B cell (primary cell): ENCODE data around the gene GMIP. TPM values are rescaled to one million over a fixed set of nuclear protein-coding genes. Genes with fewer than 3 reads are reported as not detected.

Source experiments
- ATAC-seq: fragments of 200-7000 bp; cut with Tn5 transposase; one replicate; pipeline ENCODE4 v1.10.0; 2021; ENCODE audit warnings: low read depth, mild to moderate bottlenecking, moderate number of reproducible peaks, moderate library complexity
- CTCF ChIA-PET: fragments of 350-600 bp; sonication (Branson Sonifier 250); formaldehyde crosslinking; loops from one replicate; lab custom pipeline; 2021; ENCODE audit warnings: antibody characterized with exemption, inconsistent platforms; lab: Charles Lee
- POLR2A ChIA-PET: fragments of 350-600 bp; sonication (Branson Sonifier 250); formaldehyde crosslinking; loops from one replicate; lab custom pipeline; 2021; ENCODE audit warnings: antibody characterized with exemption; lab: Charles Lee
- DNase-seq: peaks from one replicate; pipeline ENCODE4 v3.0.0; 2013
- H2AFZ ChIP-seq: 2 replicates; pipeline ENCODE4 v1.6.1; 2012; ENCODE audit warnings: mild to moderate bottlenecking, low read depth, low read length; ENCODE audit not compliant: insufficient read depth, poor library complexity, severe bottlenecking
- H3K27ac ChIP-seq, 2 donors: 1 replicate in 1 of 2; 2 replicates in 1 of 2; pipeline ENCODE4 v1.5.1; 2012 to 2013; ENCODE audit warnings: low read length in 2 of 2, mild to moderate bottlenecking in 2 of 2, moderate library complexity in 1 of 2
- H3K27me3 ChIP-seq, 4 experiments: fragments of 200-600 bp in 1 of 4; sonication (generic) in 1 of 4; replicated peaks in 1 of 4; 1 replicate in 2 of 4; 2 replicates in 2 of 4; pipeline versions ENCODE4 v1.6.1 to v1.7.0; 2013 to 2016; ENCODE audit warnings: low read length in 3 of 4, mild to moderate bottlenecking in 2 of 4, mixed read lengths in 1 of 4, moderate library complexity in 1 of 4; ENCODE audit not compliant: insufficient read depth in 4 of 4, control insufficient read depth in 3 of 4; ENCODE audit errors: control extremely low read depth in 1 of 4
- H3K36me3 ChIP-seq, 2 experiments: replicated peaks in 1 of 2; 1 replicate in 1 of 2; 2 replicates in 1 of 2; pipeline versions ENCODE4 v1.6.1 to v1.7.1; 2013; ENCODE audit warnings: low read length in 1 of 2; ENCODE audit not compliant: insufficient read depth in 2 of 2, control insufficient read depth in 1 of 2; ENCODE audit errors: control extremely low read depth in 1 of 2, extremely low read depth in 1 of 2
- H3K4me1 ChIP-seq, 2 donors: fragments of 200-600 bp in 1 of 2; sonication (generic) in 1 of 2; 1 replicate in 1 of 2; 2 replicates in 1 of 2; pipeline versions ENCODE4 v1.5.1 to v1.6.1; 2013 to 2017; ENCODE audit warnings: low read length in 2 of 2; ENCODE audit not compliant: control insufficient read depth in 2 of 2, insufficient read depth in 2 of 2
- H3K4me2 ChIP-seq: replicated peaks from 2 replicates; pipeline ENCODE3; 2012; ENCODE audit warnings: mild to moderate bottlenecking, low read depth, low read length; ENCODE audit not compliant: poor library complexity, severe bottlenecking
- H3K4me3 ChIP-seq, 5 experiments: fragments of 200-600 bp in 1 of 5; sonication (generic) in 1 of 5; 1 replicate in 3 of 5; 2 replicates in 2 of 5; pipeline versions ENCODE4 v1.5.1 to v1.7.0; 2011 to 2016; ENCODE audit warnings: low read length in 4 of 5, mild to moderate bottlenecking in 4 of 5, low read depth in 2 of 5, control low read depth in 1 of 5, moderate library complexity in 1 of 5; ENCODE audit not compliant: insufficient read depth in 1 of 5; ENCODE audit errors: control extremely low read depth in 1 of 5, extremely low read depth in 1 of 5
- H3K79me2 ChIP-seq: fragments of 200-600 bp; sonication (generic); one replicate; pipeline ENCODE4 v1.6.0; 2016; ENCODE audit warnings: low read length; ENCODE audit not compliant: control insufficient read depth, insufficient read depth
- H3K9ac ChIP-seq: fragments of 200-600 bp; sonication (generic); 2 replicates; pipeline ENCODE4 v1.6.1; 2017; ENCODE audit warnings: mild to moderate bottlenecking, low read length, moderate library complexity
- H3K9me3 ChIP-seq, 3 donors: one replicate each; pipeline versions ENCODE4 v1.6.1 to v1.7.1; 2013; ENCODE audit warnings: low read length in 2 of 3; ENCODE audit not compliant: control insufficient read depth in 2 of 3, insufficient read depth in 1 of 3; ENCODE audit errors: control extremely low read depth in 1 of 3
- H4K20me1 ChIP-seq: 2 replicates; pipeline ENCODE4 v1.6.0; 2012; ENCODE audit warnings: mild to moderate bottlenecking, low read length; ENCODE audit not compliant: insufficient read depth, control insufficient read depth, poor library complexity, severe bottlenecking
- H3K27ac Mint-ChIP-seq: one replicate; pipeline ENCODE4 v1.8.0; 2021; ENCODE audit warnings: mixed read lengths
- H3K27me3 Mint-ChIP-seq: one replicate; pipeline ENCODE4 v1.8.0; 2021; ENCODE audit warnings: mixed read lengths
- H3K4me1 Mint-ChIP-seq: one replicate; pipeline ENCODE4 v1.8.0; 2021; ENCODE audit warnings: mixed read lengths
- H3K4me3 Mint-ChIP-seq: one replicate; pipeline ENCODE4 v1.8.0; 2021; ENCODE audit warnings: mixed read lengths
- H3K9me3 Mint-ChIP-seq: one replicate; pipeline ENCODE4 v1.8.0; 2022; ENCODE audit warnings: mixed read lengths; ENCODE audit not compliant: insufficient read depth
- CTCF ChIP-seq: fragments of 200-600 bp; IDR thresholded peaks from one replicate; pipeline ENCODE4 v1.8.0; 2022; ENCODE audit warnings: antibody characterized with exemption, mild to moderate bottlenecking
- EZH2 ChIP-seq: IDR thresholded peaks from 2 replicates; pipeline ENCODE4 v1.6.1; 2012; ENCODE audit warnings: borderline replicate concordance, low read depth, mild to moderate bottlenecking, moderate library complexity, low read length; ENCODE audit not compliant: insufficient read depth, poor library complexity, severe bottlenecking
- WGBS: methylation state at CpG from one replicate; pipeline ENCODE4 v1.1.5; 2013; ENCODE audit warnings: missing lambda C conversion rate; ENCODE audit not compliant: insufficient coverage; 5-methylcytosine and 5-hydroxymethylcytosine counted together
- intact Hi-C: fragments of 100-400 bp; cut with micrococcal nuclease; formaldehyde crosslinking; loops from one replicate; pipeline ENCODE4 v1.10.0; 2022
- polyA plus RNA-seq: library from polyadenylated mRNA; depleted of rRNA; stranded (reverse); fragments of >200 nt; gene quantifications from 2 replicates; pipeline ENCODE4 v1.2.3, GENCODE V29; 2012
- total RNA-seq, 2 donors: library from RNA; stranded (reverse); fragments of 120-200 nt in 1 of 2; gene quantifications; 1 replicate in 1 of 2; 2 replicates in 1 of 2; pipeline versions ENCODE4 v1.2.3 to v1.2.4, GENCODE V29; 2013 to 2022

GMIP gene
- total and polyA plus RNA-seq, 2 donors (not counting 1 experiment from before 2014, with no cell fraction given): 57.0 to 112 TPM

- H3K27ac ChIP-seq: peak overlapping the region in 1 of 2 donors; percentile 19
- H3K9ac ChIP-seq: no peak overlapping the region
- H3K79me2 ChIP-seq: peaks cover 6% of the 10 kb centered on the region
- H3K9me3 ChIP-seq: peaks cover 0 to 2% (median 0%) of the 10 kb centered on the region in 3 donors
- ATAC-seq: no peak
- H4K20me1 ChIP-seq: peaks cover 16% of the 10 kb centered on the region
- 93% methylated on average over 10 of the region's 11 CpGs for WGBS
- H3K9me3 Mint-ChIP-seq: no peaks in the 10 kb centered on the region
- DNase-seq: no peak
- peaks cover 0 to 42% of the 10 kb centered on the region in 2 experiments for H3K36me3 ChIP-seq
- CTCF ChIA-PET: no interaction called here
- intact Hi-C loops: no loop called here
- H3K4me1 Mint-ChIP-seq: peaks cover 22% of the 10 kb centered on the region
- no peak overlapping the region for H3K4me3 Mint-ChIP-seq
- no peak overlapping the region for H2AFZ ChIP-seq
- H3K4me1 ChIP-seq: peaks cover 7 to 19% of the 10 kb centered on the region in 2 donors
- H3K27me3 ChIP-seq: no peaks in the 10 kb centered on the region
- TF ChIP-seq CTCF (no peak), EZH2 (no peak)
- H3K27ac Mint-ChIP-seq: no peak overlapping the region
- POLR2A ChIA-PET: no interaction called here
- no peak overlapping the region for H3K4me3 ChIP-seq
- H3K4me2 ChIP-seq: no peak overlapping the region
- H3K27me3 Mint-ChIP-seq: no peaks in the 10 kb centered on the region
Observed at GRCh38 chr19:19630062-19630414, 13.4 kb downstream of the GMIP start.

GRCh38 chr19:19628501-19629134, 14.8 kb downstream of the GMIP start:
- Histone ChIP-seq H4K20me1 (peaks cover 2% of the 10 kb centered on the region), H3K79me2 (no peaks in the 10 kb centered on the region), H2AFZ (peak overlapping the region; percentile 76), H3K4me1 (peaks cover 7 to 15% of the 10 kb centered on the region in 2 donors), H3K36me3 (peaks cover 0 to 28% of the 10 kb centered on the region in 2 experiments), H3K27me3 (no peaks in the 10 kb centered on the region), H3K4me2 (peak overlapping the region; percentile 98), H3K4me3 (peak overlapping the region in 4 of 5 experiments; percentile 60 to 79 (median 70)), H3K9me3 (peaks cover 0 to 2% (median 0%) of the 10 kb centered on the region in 3 donors), H3K9ac (peak overlapping the region; percentile 77), H3K27ac (peak overlapping the region; percentile 47 to 71)
- TF ChIP-seq CTCF (no peak), EZH2 (no peak)
- peak overlapping the region; percentile 92 for H3K4me3 Mint-ChIP-seq
- ChIA-PET CTCF (interaction anchor here (0.8 to 1.3 kb wide), 5 partner anchors 9 to 331 kb away, joined by 4 to 8 read pairs (median 5); partner anchors contain the start of gene ATP13A1), POLR2A (interaction anchor here (0.5 to 1.4 kb wide), 10 partner anchors 10 to 220 kb away, joined by 3 to 8 read pairs (median 5); partner anchors contain the start of genes ATP13A1, NDUFA13, PBX4 and TSSK6)
- peak; percentile 23 for ATAC-seq
- H3K27me3 Mint-ChIP-seq: no peaks in the 10 kb centered on the region
- H3K27ac Mint-ChIP-seq: peak overlapping the region; percentile 90
- intact Hi-C loops: loop anchor here (1.0 kb wide), 3 partner anchors 10 to 40 kb away; partner anchors contain the start of genes GMIP, PBX4 and ZNF101
- no peaks in the 10 kb centered on the region for H3K9me3 Mint-ChIP-seq
- DNase-seq: no peak
- H3K4me1 Mint-ChIP-seq: peaks cover 20% of the 10 kb centered on the region
- WGBS: 13% methylated on average over 48 of the region's 51 CpGs
